AG09319 (cell line): ENCODE measurements around the gene TNKS2.

ENCODE experiments used
- DNase-seq: peaks from one replicate; pipeline ENCODE4 v3.0.0-alpha.2; 2010; ENCODE audit warnings: low read depth; ENCODE audit errors: extremely low read depth
- TF ChIP-seq, protein P1 (sequence below): IDR thresholded peaks from 2 replicates; pipeline ENCODE4 v1.5.1; 2011; ENCODE audit warnings: low read depth, mild to moderate bottlenecking, inconsistent platforms, low read length, moderate library complexity

The TNKS2 gene

GRCh38 chr10:91865562-91866081 is 67.4 kb downstream of the TNKS2 start:
- no peak for DNase-seq
- TF ChIP-seq, protein P1, sequence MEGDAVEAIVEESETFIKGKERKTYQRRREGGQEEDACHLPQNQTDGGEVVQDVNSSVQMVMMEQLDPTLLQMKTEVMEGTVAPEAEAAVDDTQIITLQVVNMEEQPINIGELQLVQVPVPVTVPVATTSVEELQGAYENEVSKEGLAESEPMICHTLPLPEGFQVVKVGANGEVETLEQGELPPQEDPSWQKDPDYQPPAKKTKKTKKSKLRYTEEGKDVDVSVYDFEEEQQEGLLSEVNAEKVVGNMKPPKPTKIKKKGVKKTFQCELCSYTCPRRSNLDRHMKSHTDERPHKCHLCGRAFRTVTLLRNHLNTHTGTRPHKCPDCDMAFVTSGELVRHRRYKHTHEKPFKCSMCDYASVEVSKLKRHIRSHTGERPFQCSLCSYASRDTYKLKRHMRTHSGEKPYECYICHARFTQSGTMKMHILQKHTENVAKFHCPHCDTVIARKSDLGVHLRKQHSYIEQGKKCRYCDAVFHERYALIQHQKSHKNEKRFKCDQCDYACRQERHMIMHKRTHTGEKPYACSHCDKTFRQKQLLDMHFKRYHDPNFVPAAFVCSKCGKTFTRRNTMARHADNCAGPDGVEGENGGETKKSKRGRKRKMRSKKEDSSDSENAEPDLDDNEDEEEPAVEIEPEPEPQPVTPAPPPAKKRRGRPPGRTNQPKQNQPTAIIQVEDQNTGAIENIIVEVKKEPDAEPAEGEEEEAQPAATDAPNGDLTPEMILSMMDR: no peak

DNA sequence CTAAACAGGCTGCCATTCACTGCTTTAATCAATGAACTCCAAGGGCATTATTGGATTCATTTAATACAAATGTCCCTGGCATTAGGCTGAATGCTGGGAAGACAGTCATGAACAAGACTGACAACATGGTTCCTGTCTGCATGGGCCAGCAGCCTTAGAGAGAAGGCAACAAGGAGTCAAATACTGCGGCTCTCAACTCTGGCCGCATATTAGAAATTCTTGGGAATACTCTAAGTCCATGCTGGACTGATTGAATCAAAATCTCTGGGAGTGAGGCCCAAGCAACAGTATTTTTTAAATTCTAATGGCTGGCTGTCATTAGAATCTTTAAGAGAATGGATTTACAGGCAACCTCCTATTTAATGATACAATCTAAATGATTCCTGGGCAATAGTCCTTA is 76.9 kb downstream of the TNKS2 start:
- DNase-seq: no peak
- TF ChIP-seq, protein P1: no peak

GRCh38 chr10:91875779-91876178 is 77.6 kb downstream of the TNKS2 start:
- no peak for DNase-seq
- TF ChIP-seq, protein P1: no peak

DNA sequence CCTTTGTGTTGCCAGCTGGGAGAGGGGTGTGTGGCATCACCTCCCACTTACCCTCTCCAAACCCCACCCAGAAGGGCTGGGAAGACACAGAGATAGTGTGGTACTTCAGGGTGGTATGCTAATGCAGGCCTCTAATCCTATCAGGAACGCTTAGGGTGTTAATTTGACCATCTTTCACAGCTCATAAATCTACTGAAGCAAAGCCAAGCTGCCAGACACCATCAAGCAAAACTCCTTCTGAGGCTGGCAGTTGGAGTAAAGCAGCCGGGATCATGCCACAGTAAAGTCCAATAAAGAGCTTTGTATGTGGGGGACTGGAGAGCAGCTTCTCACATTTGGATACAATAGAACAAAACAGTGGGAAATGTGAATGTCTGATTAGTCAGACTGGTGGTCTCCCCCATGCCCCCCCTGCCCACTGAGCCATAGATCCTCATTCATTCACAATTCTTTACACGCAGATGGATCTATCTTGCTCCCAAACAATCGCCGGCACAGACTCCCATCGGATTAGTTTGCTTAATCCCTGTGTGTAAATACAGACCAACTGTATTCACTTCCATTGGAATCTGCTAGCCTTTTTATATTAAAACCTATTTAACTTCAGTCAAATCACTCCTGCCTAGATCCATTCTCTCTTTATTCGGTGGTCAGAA is 81.4 kb downstream of the TNKS2 start:
- no peak for DNase-seq
- TF ChIP-seq, protein P1: no peak

- no peak for DNase-seq
- TF ChIP-seq, protein P1: no peak
Measured at GRCh38 chr10:91880310-91880709, 82.1 kb downstream of the TNKS2 start.

- TF ChIP-seq, protein P1: no peak
- no peak for DNase-seq
Measured at GRCh38 chr10:91883549-91884444, 85.6 kb downstream of the TNKS2 start.

DNA sequence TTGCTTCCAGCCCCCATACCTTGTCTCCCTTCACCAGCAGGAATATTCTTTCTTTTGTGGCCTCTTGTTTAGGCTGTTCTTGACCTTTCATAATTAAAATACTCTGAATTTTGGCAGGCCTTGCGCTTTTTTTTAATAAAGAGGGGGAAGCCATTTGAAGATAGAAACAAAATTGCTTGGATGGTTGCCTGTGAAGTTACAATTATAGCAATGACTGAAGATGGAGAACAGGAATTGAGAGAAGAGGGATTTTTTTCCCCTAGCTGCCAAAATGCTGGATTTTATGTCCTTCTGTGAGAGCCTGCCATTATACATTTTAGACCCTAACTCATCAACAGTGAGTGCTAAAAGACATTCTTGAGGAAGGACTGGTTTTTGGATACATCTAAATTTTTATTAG is 86.3 kb downstream of the TNKS2 start:
- no peak for DNase-seq
- TF ChIP-seq, protein P1: no peak
